Sigmoid colon (tissue), 4 donors: Measurements from ENCODE around the gene THOC5.

Experiments
- CTCF ChIP-seq, 4 experiments: fragments of 450-650 bp in 3 of 4; fragments of 200-600 bp in 1 of 4; IDR thresholded peaks; one replicate each; pipeline ENCODE4 v1.5.1; 2016 to 2019; ENCODE audit warnings: antibody characterized with exemption in 4 of 4, mild to moderate bottlenecking in 3 of 4, moderate library complexity in 2 of 4
- EP300 ChIP-seq, 4 donors: sonication (generic); formaldehyde crosslinking; IDR thresholded peaks; one replicate each; pipeline ENCODE4 v1.6.1; 2017; ENCODE audit warnings: antibody characterized with exemption in 4 of 4
- POLR2AphosphoS5 ChIP-seq, 4 donors: sonication (generic); formaldehyde crosslinking; IDR thresholded peaks; one replicate each; pipeline ENCODE4 v1.6.1; 2017; ENCODE audit warnings: antibody characterized with exemption in 4 of 4

GRCh38 chr22:29459773-29460172 lies 93.8 kb downstream of the THOC5 start:
- TF ChIP-seq EP300 (IDR thresholded peaks at IDR 0.05), result no peak
- no peak for TF ChIP-seq POLR2AphosphoS5 (IDR thresholded peaks at IDR 0.05)
- TF ChIP-seq CTCF (IDR thresholded peaks at IDR 0.05), result no peak
